GM23338 (cell line): ENCODE measurements around the gene ZDHHC17. TPM values are rescaled to one million over a fixed set of nuclear protein-coding genes. Genes with fewer than 3 reads are reported as not detected.
A peak's percentile ranks its signal among the peaks of the same experiment; 100 is the strongest.

Experiments used
- ATAC-seq: fragments of 200-7000 bp; cut with Tn5 transposase; 3 replicates; pipeline ENCODE4 v1.9.1; 2020
- DNase-seq: peaks from one replicate; pipeline ENCODE4 v3.0.0-alpha.2; 2015; ENCODE audit warnings: low spot score
- H2AFZ ChIP-seq: fragments of 200-600 bp; sonication (generic); 2 replicates; pipeline ENCODE4 v1.8.0; 2016; ENCODE audit warnings: antibody characterized with exemption, mild to moderate bottlenecking, moderate library complexity
- H3F3A ChIP-seq: fragments of 200-600 bp; sonication (generic); replicated peaks from 2 replicates; pipeline ENCODE4 v1.8.0; 2017; ENCODE audit warnings: antibody characterized with exemption, mixed run types, low read depth
- H3K27ac ChIP-seq: fragments of 200-600 bp; sonication (generic); 2 replicates; pipeline ENCODE4 v1.6.1; 2016; ENCODE audit warnings: low read depth
- H3K27me3 ChIP-seq: fragments of 200-600 bp; sonication (generic); 2 replicates; pipeline ENCODE4 v1.8.0; 2016; ENCODE audit warnings: mild to moderate bottlenecking, mixed run types, moderate library complexity; ENCODE audit not compliant: insufficient read depth
- H3K36me3 ChIP-seq: fragments of 200-600 bp; sonication (generic); 2 replicates; pipeline ENCODE4 v1.8.0; 2016; ENCODE audit warnings: mild to moderate bottlenecking; ENCODE audit not compliant: insufficient read depth
- H3K4me1 ChIP-seq: fragments of 200-600 bp; sonication (generic); 2 replicates; pipeline ENCODE4 v1.8.0; 2016; ENCODE audit warnings: mild to moderate bottlenecking, moderate library complexity; ENCODE audit not compliant: insufficient read depth
- H3K4me2 ChIP-seq: fragments of 200-600 bp; sonication (generic); 2 replicates; pipeline ENCODE4 v1.7.1; 2017; ENCODE audit warnings: mixed run types
- H3K4me3 ChIP-seq: fragments of 200-600 bp; sonication (generic); 2 replicates; pipeline ENCODE4 v1.6.1; 2016; ENCODE audit warnings: mixed run types
- H3K79me2 ChIP-seq: fragments of 200-600 bp; sonication (generic); replicated peaks from 2 replicates; pipeline ENCODE4 v1.8.0; 2017; ENCODE audit warnings: mild to moderate bottlenecking; ENCODE audit not compliant: insufficient read depth
- H3K9me2 ChIP-seq: fragments of 200-600 bp; sonication (generic); 2 replicates; pipeline ENCODE4 v1.8.0; 2017; ENCODE audit not compliant: insufficient read depth
- H4K20me1 ChIP-seq: fragments of 200-600 bp; sonication (generic); replicated peaks from 2 replicates; pipeline ENCODE4 v1.8.0; 2017; ENCODE audit warnings: mild to moderate bottlenecking; ENCODE audit not compliant: insufficient read depth
- H3K27ac Mint-ChIP-seq: 2 replicates; pipeline ENCODE4 v1.8.0; 2020; ENCODE audit warnings: inconsistent platforms, mild to moderate bottlenecking, moderate library complexity, mixed read lengths
- H3K27me3 Mint-ChIP-seq: 3 replicates; pipeline ENCODE4 v1.8.0; 2022; ENCODE audit warnings: low read depth, mild to moderate bottlenecking, moderate library complexity, mixed read lengths, inconsistent platforms; ENCODE audit not compliant: insufficient read depth, poor library complexity
- H3K36me3 Mint-ChIP-seq: 3 replicates; pipeline ENCODE4 v1.8.0; 2021; ENCODE audit warnings: low read depth, mild to moderate bottlenecking, inconsistent platforms, moderate library complexity, mixed read lengths
- H3K4me1 Mint-ChIP-seq: 3 replicates; pipeline ENCODE4 v1.8.0; 2020; ENCODE audit warnings: mild to moderate bottlenecking, inconsistent platforms, mixed read lengths
- H3K4me3 Mint-ChIP-seq: 3 replicates; pipeline ENCODE4 v1.8.0; 2021; ENCODE audit warnings: moderate library complexity, mild to moderate bottlenecking, inconsistent platforms, mixed read lengths
- H3K9me3 Mint-ChIP-seq: 3 replicates; pipeline ENCODE4 v1.8.0; 2020; ENCODE audit warnings: moderate library complexity, mild to moderate bottlenecking, inconsistent platforms, mixed read lengths
- CREB1 ChIP-seq: fragments of 250-450 bp; sonication (Bioruptor Pico); IDR thresholded peaks from 2 replicates; pipeline ENCODE4 v1.5.0; 2020; ENCODE audit warnings: low read depth, mild to moderate bottlenecking, moderate library complexity
- CTCF ChIP-seq, 2 experiments: fragments of 200-600 bp in 1 of 2; sonication (generic) in 1 of 2; conservative IDR thresholded peaks; 2 replicates each; pipeline versions ENCODE4 v1.5.1 to v1.6.1; 2016 to 2017; ENCODE audit warnings: antibody characterized with exemption in 2 of 2, low read depth in 2 of 2, mild to moderate bottlenecking in 2 of 2, moderate library complexity in 1 of 2
- ETS1 ChIP-seq: IDR thresholded peaks from 2 replicates; pipeline ENCODE4 v1.6.1; 2016; ENCODE audit warnings: antibody characterized with exemption
- EZH2 ChIP-seq: fragments of 200-600 bp; sonication (generic); IDR thresholded peaks from one replicate; pipeline ENCODE4 v1.8.0; 2017; ENCODE audit warnings: antibody characterized with exemption, mild to moderate bottlenecking, low read depth; ENCODE audit not compliant: unreplicated experiment
- EZH2phosphoT487 ChIP-seq: fragments of 200-600 bp; sonication (generic); IDR thresholded peaks from one replicate; pipeline ENCODE4 v1.8.1; 2018; ENCODE audit warnings: antibody characterized with exemption; ENCODE audit not compliant: unreplicated experiment
- NANOG ChIP-seq: IDR thresholded peaks from 2 replicates; pipeline ENCODE4 v1.6.1; 2016; ENCODE audit warnings: antibody characterized with exemption, borderline replicate concordance
- REST ChIP-seq: IDR thresholded peaks from one replicate; pipeline ENCODE4 v1.6.1; 2018; ENCODE audit warnings: antibody characterized with exemption; ENCODE audit not compliant: unreplicated experiment
- ZNF114 ChIP-seq: fragments of 250-450 bp; sonication (Bioruptor Pico); IDR thresholded peaks from 2 replicates; pipeline ENCODE4 v1.5.0; 2020; ENCODE audit warnings: mild to moderate bottlenecking, moderate library complexity
- ZNF462 ChIP-seq: fragments of 250-450 bp; sonication (Bioruptor Pico); IDR thresholded peaks from 2 replicates; pipeline ENCODE4 v1.5.0; 2020; ENCODE audit warnings: mild to moderate bottlenecking, moderate library complexity
- polyA plus RNA-seq: library from polyadenylated mRNA; unstranded; fragments of >200 nt; fragmentation: Nextera tagmentation; extraction: Ambion mirVana; gene quantifications from 2 replicates; pipeline ENCODE4 v1.2.1, GENCODE V29; 2016
- total RNA-seq: library from RNA; depleted of rRNA; stranded (reverse); fragments of >200 nt; shearing (Covaris generic); gene quantifications from 2 replicates; pipeline ENCODE4 v1.2.3, GENCODE V29; 2014

The ZDHHC17 gene
- total and polyA plus RNA-seq, 2 experiments from 2014 or later, result 15.7 to 43.5 TPM

- no peaks in the 10 kb centered on the region; the same call in 2 of the 3 replicates for H3K9me3 Mint-ChIP-seq
Observed at GRCh38 chr12:76777765-76778216, 13.9 kb downstream of the ZDHHC17 start.

More at GRCh38 chr12:76777765-76778216, 13.9 kb downstream of the ZDHHC17 start:
- H3K27ac ChIP-seq, result no peak overlapping the region
- no peak for TF ChIP-seq REST
- no peak for TF ChIP-seq NANOG
- no peak for TF ChIP-seq ZNF462 (CRISPR knock-in tag)
- TF ChIP-seq ETS1, result no peak
- TF ChIP-seq CTCF (conservative IDR thresholded peaks at IDR 0.05; ENCODE audit: low read depth in 2 of 2), result no peak
- TF ChIP-seq EZH2phosphoT487, result no peak
- no peak for TF ChIP-seq EZH2
- TF ChIP-seq ZNF114 (CRISPR knock-in tag), result no peak
- TF ChIP-seq CREB1, result no peak
- H3K4me2 ChIP-seq, result no peak overlapping the region
- peaks cover 39% of the 10 kb centered on the region for H3K4me1 Mint-ChIP-seq
- H3K4me3 ChIP-seq, result no peak overlapping the region
- H4K20me1 ChIP-seq, result no peaks in the 10 kb centered on the region; the same call in 1 of the 2 replicates
- no peak overlapping the region for H2AFZ ChIP-seq
- 0 out of 2 replicates have a peak overlapping the region, but pooled peaks have one; percentile 5 for H3K27ac Mint-ChIP-seq
- H3K27me3 ChIP-seq, result no peaks in the 10 kb centered on the region
- H3K4me1 ChIP-seq, result peaks cover 40% of the 10 kb centered on the region
- no peak overlapping the region for H3K4me3 Mint-ChIP-seq
- no peaks in the 10 kb centered on the region for H3K36me3 ChIP-seq
- DNase-seq (peak; percentile 7), ATAC-seq (peak; percentile 57)
- H3F3A ChIP-seq, result no peaks in the 10 kb centered on the region
- peaks cover 3% of the 10 kb centered on the region; the same call in 1 of the 3 replicates for H3K36me3 Mint-ChIP-seq
- peaks cover 100% of the 10 kb centered on the region for H3K79me2 ChIP-seq
- no peaks in the 10 kb centered on the region for H3K9me2 ChIP-seq
- H3K27me3 Mint-ChIP-seq, result no peaks in the 10 kb centered on the region
